CD4-positive, alpha-beta T cell treated with Interleukin-10 for 1 hour (primary cell): Measurements from ENCODE around the gene HOXB7.

ENCODE experiments used
- DNase-seq: peaks from one replicate; pipeline ENCODE4 v3.0.0-alpha.2; 2020

HOXB7 gene

GRCh38 chr17:48593840-48594537, 16.8 kb downstream of the HOXB7 start:
- DNase-seq = peak; percentile 85

- DNase-seq = no peak
These were observed 17.5 kb downstream of the HOXB7 start, which contains the start of gene HOXB5 for GRCh38 chr17:48593126-48593829. Gene HOXB5 (minus strand): TSS chr17:48593779. CDS start chr17:48593682, 97 bp downstream.

GRCh38 chr17:48592577-48592976, 18.2 kb downstream of the HOXB7 start:
- no peak for DNase-seq

GRCh38 chr17:48592057-48592514, 18.7 kb downstream of the HOXB7 start:
- no peak for DNase-seq

- DNase-seq = no peak
These were observed 19.4 kb downstream of the HOXB7 start for GRCh38 chr17:48591255-48592056.

GRCh38 chr17:48590607-48591161, 20.1 kb downstream of the HOXB7 start:
- DNase-seq = no peak

- DNase-seq = no peak
These were observed 20.8 kb downstream of the HOXB7 start, which contains the start of gene HOXB3 for GRCh38 chr17:48589831-48590606. Gene HOXB3 (minus strand): TSS chr17:48590241. CDS start chr17:48552474, 37,767 bp downstream.

- no peak for DNase-seq
These were observed 21.6 kb downstream of the HOXB7 start for GRCh38 chr17:48589060-48589830.

GRCh38 chr17:48588528-48588927, 22.3 kb downstream of the HOXB7 start:
- no peak for DNase-seq

GRCh38 chr17:48588074-48588415, 22.8 kb downstream of the HOXB7 start:
- no peak for DNase-seq

- DNase-seq = no peak
These were observed 23.3 kb downstream of the HOXB7 start for GRCh38 chr17:48587276-48588073.

- DNase-seq = peak; percentile 32
These were observed 24.2 kb downstream of the HOXB7 start for GRCh38 chr17:48586355-48587258.

GRCh38 chr17:48584223-48584741, 26.5 kb downstream of the HOXB7 start:
- no peak for DNase-seq

GRCh38 chr17:48583708-48584222, 27.1 kb downstream of the HOXB7 start:
- no peak for DNase-seq

GRCh38 chr17:48582750-48583069, 28.1 kb downstream of the HOXB7 start:
- DNase-seq = no peak

GRCh38 chr17:48579760-48580554, 30.9 kb downstream of the HOXB7 start:
- no peak for DNase-seq

- no peak for DNase-seq
These were observed 31.4 kb downstream of the HOXB7 start for GRCh38 chr17:48579471-48579759.
